IPS DF 6.9 (cell line): Measurements from ENCODE around the gene ADCY5.

ENCODE experiments used
- DNase-seq: peaks from one replicate; pipeline ENCODE4 v3.0.0-alpha.2; 2013; ENCODE audit warnings: low read depth, low spot score
- H3K27ac ChIP-seq: one replicate; pipeline ENCODE4 v1.5.1; 2013; ENCODE audit warnings: low read length, control low read depth
- H3K27me3 ChIP-seq: 2 replicates; pipeline ENCODE4 v1.6.1; 2013; ENCODE audit warnings: mild to moderate bottlenecking, low read length; ENCODE audit not compliant: control insufficient read depth, insufficient read depth
- H3K36me3 ChIP-seq: 2 replicates; pipeline ENCODE4 v1.6.1; 2013; ENCODE audit warnings: low read length; ENCODE audit not compliant: control insufficient read depth, insufficient read depth
- H3K4me1 ChIP-seq: 2 replicates; pipeline ENCODE4 v1.6.1; 2013; ENCODE audit warnings: low read length; ENCODE audit not compliant: control insufficient read depth, insufficient read depth
- H3K4me3 ChIP-seq: 2 replicates; pipeline ENCODE4 v1.5.1; 2013; ENCODE audit warnings: mild to moderate bottlenecking, low read length
- H3K9me3 ChIP-seq: 2 replicates; pipeline ENCODE4 v1.6.1; 2013; ENCODE audit warnings: low read length, inconsistent platforms; ENCODE audit not compliant: control insufficient read depth, insufficient read depth
- WGBS: extraction: QIAGEN DNeasy Blood & Tissue Kit; methylation state at CpG from one replicate; pipeline ENCODE4 v1.1.7; 2013; ENCODE audit warnings: mixed read lengths, missing lambda C conversion rate; ENCODE audit not compliant: insufficient read length, insufficient coverage; 5-methylcytosine and 5-hydroxymethylcytosine counted together

The ADCY5 gene

GRCh38 chr3:123481071-123481470, 32.2 kb upstream of the ADCY5 start:
- H3K27me3 ChIP-seq: no peaks in the 10 kb centered on the region
- no peak overlapping the region for H3K4me3 ChIP-seq
- no peak for DNase-seq
- WGBS: no CpG with 5 or more reads among the region's 7 CpGs
- H3K36me3 ChIP-seq: no peaks in the 10 kb centered on the region
- no peaks in the 10 kb centered on the region for H3K4me1 ChIP-seq
- H3K9me3 ChIP-seq: no peaks in the 10 kb centered on the region
- H3K27ac ChIP-seq: no peak overlapping the region

DNA sequence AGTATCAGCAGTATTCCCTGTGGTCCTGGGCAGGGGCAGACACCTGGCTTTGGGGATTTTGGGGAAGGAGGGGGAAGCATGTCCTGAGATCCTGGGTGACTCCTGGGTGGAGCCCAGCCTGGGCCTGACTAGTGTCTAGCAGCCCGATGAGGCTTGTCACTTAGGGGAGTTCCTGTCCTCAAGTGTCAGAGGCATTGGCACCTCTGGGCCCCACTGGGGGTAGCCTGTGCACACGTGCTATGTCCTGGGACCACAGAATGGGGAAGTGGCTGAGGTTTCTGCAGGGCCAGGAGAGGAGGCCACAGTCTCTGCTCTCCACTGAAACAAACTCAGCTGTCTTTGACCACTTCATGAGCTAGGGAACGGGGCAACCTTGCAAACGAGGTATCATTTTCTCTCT, 31.5 kb upstream of the ADCY5 start:
- no peaks in the 10 kb centered on the region for H3K9me3 ChIP-seq
- WGBS: no CpG with 5 or more reads among the region's 4 CpGs
- no peaks in the 10 kb centered on the region for H3K4me1 ChIP-seq
- H3K36me3 ChIP-seq: no peaks in the 10 kb centered on the region
- no peaks in the 10 kb centered on the region for H3K27me3 ChIP-seq
- H3K4me3 ChIP-seq: no peak overlapping the region
- no peak overlapping the region for H3K27ac ChIP-seq
- DNase-seq: no peak

DNA sequence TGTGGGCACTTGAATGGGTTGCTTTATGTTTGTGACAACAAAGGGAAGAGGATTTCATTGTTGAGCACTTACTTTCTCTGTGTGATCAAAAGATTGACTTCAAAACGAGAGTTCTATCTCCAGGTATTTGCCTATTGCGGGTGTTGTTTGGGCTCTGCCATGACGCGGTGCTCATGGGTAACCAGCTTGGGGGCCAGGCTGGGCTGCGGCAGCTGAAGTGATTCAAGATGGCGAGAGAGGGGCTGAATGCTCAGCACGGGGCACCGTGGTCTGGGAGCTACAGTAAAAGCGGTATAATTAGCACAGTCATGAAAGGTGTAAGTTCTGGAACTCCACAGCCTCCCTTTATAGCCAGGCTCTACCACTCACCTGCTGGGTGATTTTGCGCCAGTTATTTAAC, 31.0 kb upstream of the ADCY5 start:
- no peak for DNase-seq
- Histone ChIP-seq H3K4me1 (no peaks in the 10 kb centered on the region), H3K9me3 (no peaks in the 10 kb centered on the region), H3K4me3 (no peak overlapping the region), H3K36me3 (no peaks in the 10 kb centered on the region), H3K27ac (no peak overlapping the region), H3K27me3 (no peaks in the 10 kb centered on the region)
- WGBS: no CpG with 5 or more reads among the region's 10 CpGs

- WGBS: no CpG with 5 or more reads among the region's 2 CpGs
- H3K27me3 ChIP-seq: no peaks in the 10 kb centered on the region
- no peak overlapping the region for H3K27ac ChIP-seq
- H3K9me3 ChIP-seq: no peaks in the 10 kb centered on the region
- no peak overlapping the region for H3K4me3 ChIP-seq
- no peak for DNase-seq
- no peaks in the 10 kb centered on the region for H3K4me1 ChIP-seq
- H3K36me3 ChIP-seq: no peaks in the 10 kb centered on the region
These were observed 29.4 kb upstream of the ADCY5 start for GRCh38 chr3:123478314-123478713.

GRCh38 chr3:123476967-123477750, 28.3 kb upstream of the ADCY5 start:
- Histone ChIP-seq H3K4me3 (no peak overlapping the region), H3K4me1 (no peaks in the 10 kb centered on the region), H3K36me3 (no peaks in the 10 kb centered on the region), H3K9me3 (no peaks in the 10 kb centered on the region), H3K27me3 (no peaks in the 10 kb centered on the region), H3K27ac (no peak overlapping the region)
- no CpG with 5 or more reads among the region's 15 CpGs for WGBS
- DNase-seq: no peak

DNA sequence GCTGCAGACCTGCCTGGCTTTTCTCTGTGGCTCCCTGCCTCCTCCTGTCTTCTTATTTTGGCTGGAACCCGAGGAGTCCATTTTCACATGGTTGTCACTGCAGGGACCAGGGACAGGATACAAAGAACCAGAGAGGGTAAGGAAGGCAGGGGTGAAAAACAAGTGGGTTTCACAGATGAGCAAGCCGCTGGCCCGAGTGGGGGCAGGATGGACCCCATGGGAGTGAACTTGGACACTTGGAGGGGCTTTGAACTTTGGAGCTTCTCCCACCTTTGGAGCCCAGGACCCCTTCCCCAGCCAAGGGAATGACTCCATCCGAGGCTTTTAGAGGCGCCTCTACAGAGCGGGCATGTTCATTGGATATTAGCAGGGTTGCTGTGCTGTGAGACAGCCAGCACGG, 26.9 kb upstream of the ADCY5 start:
- DNase-seq: no peak
- H3K36me3 ChIP-seq: no peaks in the 10 kb centered on the region
- H3K27me3 ChIP-seq: no peaks in the 10 kb centered on the region
- H3K4me3 ChIP-seq: no peak overlapping the region
- WGBS: no CpG with 5 or more reads among the region's 7 CpGs
- no peaks in the 10 kb centered on the region for H3K9me3 ChIP-seq
- no peak overlapping the region for H3K27ac ChIP-seq
- no peaks in the 10 kb centered on the region for H3K4me1 ChIP-seq

- DNase-seq: no peak
- no CpG with 5 or more reads among the region's 5 CpGs for WGBS
- Histone ChIP-seq H3K4me1 (no peaks in the 10 kb centered on the region; the same call in 1 of the 2 replicates), H3K9me3 (no peaks in the 10 kb centered on the region), H3K27me3 (no peaks in the 10 kb centered on the region), H3K4me3 (no peak overlapping the region), H3K27ac (no peak overlapping the region), H3K36me3 (no peaks in the 10 kb centered on the region)
These were observed 22.2 kb upstream of the ADCY5 start for GRCh38 chr3:123471106-123471505.

- H3K27ac ChIP-seq: no peak overlapping the region
- H3K9me3 ChIP-seq: no peaks in the 10 kb centered on the region
- H3K36me3 ChIP-seq: no peaks in the 10 kb centered on the region
- no peak for DNase-seq
- no peak overlapping the region for H3K4me3 ChIP-seq
- WGBS: no CpG with 5 or more reads among the region's 11 CpGs
- no peaks in the 10 kb centered on the region; the same call in 1 of the 2 replicates for H3K4me1 ChIP-seq
- no peaks in the 10 kb centered on the region for H3K27me3 ChIP-seq
These were observed 20.6 kb upstream of the ADCY5 start for GRCh38 chr3:123469323-123469995.

DNA sequence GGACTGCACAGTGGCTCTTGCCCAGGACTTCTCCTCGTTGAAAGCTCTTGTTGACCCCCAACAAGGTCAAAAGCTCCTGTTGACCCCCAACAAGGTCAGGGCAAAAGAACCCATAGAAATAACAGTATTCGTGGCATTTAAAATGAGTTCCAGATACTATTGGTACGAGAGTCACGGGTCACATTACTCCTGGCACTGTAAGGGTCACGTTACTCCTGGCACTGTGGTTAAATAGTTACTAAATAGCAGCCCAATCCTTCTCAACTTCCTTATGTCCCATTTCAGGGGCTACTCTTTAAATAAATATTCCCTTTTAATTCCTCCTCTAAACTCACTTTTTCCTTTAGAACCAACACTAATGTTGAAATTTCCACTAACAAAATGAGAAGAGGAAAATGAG, 18.2 kb upstream of the ADCY5 start:
- no peaks in the 10 kb centered on the region for H3K27me3 ChIP-seq
- H3K36me3 ChIP-seq: no peaks in the 10 kb centered on the region
- no peak for DNase-seq
- no peak overlapping the region for H3K4me3 ChIP-seq
- no peak overlapping the region for H3K27ac ChIP-seq
- no CpG with 5 or more reads among the region's 5 CpGs for WGBS
- no peaks in the 10 kb centered on the region; the same call in 1 of the 2 replicates for H3K4me1 ChIP-seq
- no peaks in the 10 kb centered on the region for H3K9me3 ChIP-seq

DNA sequence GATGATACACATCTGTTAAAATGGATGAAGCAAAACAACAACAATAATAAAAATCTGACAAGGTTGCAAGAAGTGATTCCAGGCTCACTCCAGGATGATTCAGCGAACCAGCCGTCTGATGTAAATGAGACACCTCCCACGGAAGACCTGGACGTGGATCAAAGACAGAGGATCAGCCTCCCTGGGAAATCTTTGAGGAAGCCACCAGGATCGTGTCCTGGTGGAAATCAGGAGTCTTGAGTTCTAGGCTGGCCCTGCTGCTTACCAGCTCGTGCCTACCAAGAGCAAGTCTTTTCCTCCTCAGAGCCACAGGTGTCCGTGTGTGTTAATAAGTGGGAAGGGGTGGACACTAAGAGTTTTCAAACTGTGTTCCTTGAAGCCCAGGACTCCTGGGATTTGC, 15.3 kb upstream of the ADCY5 start:
- no peaks in the 10 kb centered on the region for H3K27me3 ChIP-seq
- no CpG with 5 or more reads among the region's 7 CpGs for WGBS
- H3K4me3 ChIP-seq: no peak overlapping the region
- H3K9me3 ChIP-seq: no peaks in the 10 kb centered on the region
- no peak for DNase-seq
- no peaks in the 10 kb centered on the region; the same call in 1 of the 2 replicates for H3K4me1 ChIP-seq
- H3K36me3 ChIP-seq: no peaks in the 10 kb centered on the region
- no peak overlapping the region for H3K27ac ChIP-seq
